PC-9 (cell line): ENCODE data around the gene LZTS3.

Source experiments
- CTCF ChIP-seq: fragments of 200-600 bp; sonication (generic); conservative IDR thresholded peaks from 2 replicates; pipeline ENCODE4 v1.6.1; 2017; ENCODE audit warnings: mixed run types, antibody characterized with exemption, mild to moderate bottlenecking, moderate library complexity
- EZH2 ChIP-seq: fragments of 200-600 bp; sonication (generic); IDR thresholded peaks from 2 replicates; pipeline ENCODE4 v1.8.0; 2017; ENCODE audit warnings: antibody characterized with exemption, low read depth

DNA sequence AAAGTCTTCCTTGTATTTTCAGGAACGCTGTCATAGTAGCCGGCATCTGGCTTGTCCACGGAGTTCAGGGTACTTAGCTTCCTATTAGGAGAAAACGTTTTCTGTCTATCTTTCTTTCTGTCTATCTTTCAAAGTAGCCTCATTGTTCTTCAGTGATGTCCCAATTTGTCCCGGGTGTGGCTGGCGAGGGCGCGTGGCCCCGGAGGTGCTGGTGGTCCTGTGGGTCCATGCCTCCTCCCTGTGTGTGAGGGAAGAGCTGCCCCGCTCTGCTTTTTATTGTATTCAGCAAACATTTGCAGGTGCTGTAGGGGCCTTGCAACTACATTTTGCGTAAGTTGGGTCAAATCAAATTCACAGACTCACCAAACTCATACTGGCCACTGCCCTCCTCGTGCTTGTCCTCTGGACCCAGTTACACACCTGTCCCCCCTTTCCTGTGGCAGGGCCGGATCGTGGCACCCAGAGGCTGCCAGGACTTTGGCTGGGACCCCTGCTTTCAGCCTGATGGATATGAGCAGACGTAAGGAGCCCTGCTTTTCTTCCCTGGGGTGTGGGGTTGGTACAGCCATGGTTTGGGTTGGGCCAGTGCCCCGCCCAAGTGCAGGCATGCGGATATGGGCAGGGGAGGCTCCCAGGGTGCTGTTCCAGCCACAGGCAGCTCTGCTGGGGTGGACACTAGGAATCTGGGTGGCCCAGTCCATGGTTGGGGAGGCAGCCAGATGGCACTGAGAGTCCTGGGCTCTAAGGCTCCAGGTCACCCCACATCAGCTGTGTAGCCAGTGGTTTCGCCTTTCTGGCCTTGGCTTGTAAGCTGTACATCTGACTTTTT is 48.3 kb upstream of the LZTS3 start:
- no peak for TF ChIP-seq CTCF
- no peak for TF ChIP-seq EZH2
